ENCODE measurements around the gene MALT1.

MALT1 gene

DNA sequence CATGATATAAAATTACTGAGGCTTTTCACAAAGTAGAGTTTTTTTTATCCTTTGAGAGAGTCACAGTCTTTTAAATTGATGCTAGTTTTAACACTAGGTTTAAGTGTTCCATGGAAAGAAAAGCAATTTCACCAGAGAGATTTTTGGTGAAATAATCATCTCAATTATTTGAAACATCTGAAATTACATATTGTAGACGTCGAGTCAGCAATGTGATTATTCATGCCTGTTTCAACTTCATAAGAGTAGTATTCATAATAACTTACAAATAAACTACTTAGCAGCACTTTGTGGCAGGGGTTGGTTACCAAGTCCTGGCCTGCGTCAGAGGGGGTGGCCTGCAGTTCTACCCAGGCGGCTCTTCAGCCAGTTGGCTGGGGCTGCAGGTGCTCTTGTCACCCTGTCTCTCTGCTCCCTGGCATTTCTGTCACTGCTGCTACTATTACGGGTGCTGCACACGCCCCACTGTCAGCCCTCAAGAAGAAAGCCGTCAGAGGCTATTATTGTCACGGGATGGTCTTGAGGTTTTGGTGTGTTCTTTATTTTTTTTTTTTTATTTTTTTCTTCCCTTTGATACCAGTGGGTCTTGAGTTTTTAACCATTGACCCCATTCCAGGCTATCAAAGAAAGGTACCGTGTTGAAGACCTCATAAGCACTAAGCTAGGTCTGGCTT lies 50.4 kb downstream of the MALT1 start:
- H3K4me3 ChIP-seq (ENCODE audit: low read length) = no peak overlapping the region
- DNase-seq (ENCODE audit: low read depth) = no peak
- TF ChIP-seq, protein P1, sequence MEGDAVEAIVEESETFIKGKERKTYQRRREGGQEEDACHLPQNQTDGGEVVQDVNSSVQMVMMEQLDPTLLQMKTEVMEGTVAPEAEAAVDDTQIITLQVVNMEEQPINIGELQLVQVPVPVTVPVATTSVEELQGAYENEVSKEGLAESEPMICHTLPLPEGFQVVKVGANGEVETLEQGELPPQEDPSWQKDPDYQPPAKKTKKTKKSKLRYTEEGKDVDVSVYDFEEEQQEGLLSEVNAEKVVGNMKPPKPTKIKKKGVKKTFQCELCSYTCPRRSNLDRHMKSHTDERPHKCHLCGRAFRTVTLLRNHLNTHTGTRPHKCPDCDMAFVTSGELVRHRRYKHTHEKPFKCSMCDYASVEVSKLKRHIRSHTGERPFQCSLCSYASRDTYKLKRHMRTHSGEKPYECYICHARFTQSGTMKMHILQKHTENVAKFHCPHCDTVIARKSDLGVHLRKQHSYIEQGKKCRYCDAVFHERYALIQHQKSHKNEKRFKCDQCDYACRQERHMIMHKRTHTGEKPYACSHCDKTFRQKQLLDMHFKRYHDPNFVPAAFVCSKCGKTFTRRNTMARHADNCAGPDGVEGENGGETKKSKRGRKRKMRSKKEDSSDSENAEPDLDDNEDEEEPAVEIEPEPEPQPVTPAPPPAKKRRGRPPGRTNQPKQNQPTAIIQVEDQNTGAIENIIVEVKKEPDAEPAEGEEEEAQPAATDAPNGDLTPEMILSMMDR (conservative IDR thresholded peaks at IDR 0.05; ENCODE audit: low read depth, low read length) = no peak

DNA sequence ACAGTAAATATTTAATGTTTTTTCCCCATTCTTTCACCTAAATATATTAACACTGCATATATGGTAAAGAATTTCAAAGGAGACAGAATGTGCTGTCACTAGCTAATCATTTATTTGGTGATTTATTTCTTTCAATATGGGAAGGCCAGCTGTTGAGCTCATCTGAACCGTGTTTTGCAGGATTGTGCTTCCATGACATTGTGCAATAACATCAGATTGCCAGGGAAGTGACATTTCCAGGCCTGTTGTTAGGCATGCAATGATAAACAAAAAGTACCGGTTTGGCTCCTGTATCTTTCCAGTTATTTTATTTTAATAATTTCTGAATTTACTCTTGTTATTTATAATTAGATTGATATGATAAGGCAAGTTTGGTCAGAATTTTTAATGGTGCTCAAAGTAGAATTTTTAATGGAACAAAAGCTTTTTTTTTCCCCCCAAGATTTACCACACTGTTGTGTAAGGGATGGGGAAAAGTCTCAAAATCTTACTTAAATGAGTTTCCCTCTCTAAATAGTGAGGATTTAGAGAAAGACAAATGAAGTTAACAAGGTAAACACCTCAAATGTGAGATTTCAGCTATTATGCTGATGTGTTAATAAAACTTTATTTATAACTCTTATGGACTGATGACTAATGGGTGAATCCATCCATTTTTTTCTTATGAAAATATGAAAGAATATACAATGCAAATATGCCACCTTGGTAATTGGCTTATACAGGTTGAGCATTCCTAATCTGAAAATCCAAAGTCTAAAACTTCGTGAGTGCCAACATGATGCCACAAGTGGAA lies 52.7 kb downstream of the MALT1 start:
- DNase-seq (ENCODE audit: low read depth) = no peak
- TF ChIP-seq, protein P1 (conservative IDR thresholded peaks at IDR 0.05; ENCODE audit: low read depth, low read length) = no peak
- H3K4me3 ChIP-seq (ENCODE audit: low read length) = no peak overlapping the region

DNA sequence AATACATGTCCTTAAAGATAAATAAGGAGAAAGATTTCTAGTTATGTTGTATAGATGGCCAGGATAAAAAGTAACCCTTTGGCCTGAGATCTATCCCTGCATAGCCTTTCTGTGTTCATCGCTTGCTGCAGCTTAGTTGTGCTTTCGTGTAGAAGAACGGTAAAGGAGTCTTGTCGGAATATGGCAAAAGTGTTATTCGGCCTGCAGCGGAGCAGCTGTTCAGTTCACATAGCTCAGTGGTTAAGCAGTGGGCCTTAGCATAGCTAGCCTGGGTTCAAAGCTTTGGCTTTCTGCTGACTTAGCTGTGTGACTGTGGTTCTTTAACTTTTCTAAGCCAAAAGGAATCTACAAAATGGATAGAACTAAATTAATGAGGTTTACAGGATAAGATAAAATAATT lies 55.4 kb downstream of the MALT1 start:
- no peak overlapping the region for H3K4me3 ChIP-seq (ENCODE audit: low read length)
- TF ChIP-seq, protein P1 (conservative IDR thresholded peaks at IDR 0.05; ENCODE audit: low read depth, low read length) = no peak
- DNase-seq (ENCODE audit: low read depth) = no peak

DNA sequence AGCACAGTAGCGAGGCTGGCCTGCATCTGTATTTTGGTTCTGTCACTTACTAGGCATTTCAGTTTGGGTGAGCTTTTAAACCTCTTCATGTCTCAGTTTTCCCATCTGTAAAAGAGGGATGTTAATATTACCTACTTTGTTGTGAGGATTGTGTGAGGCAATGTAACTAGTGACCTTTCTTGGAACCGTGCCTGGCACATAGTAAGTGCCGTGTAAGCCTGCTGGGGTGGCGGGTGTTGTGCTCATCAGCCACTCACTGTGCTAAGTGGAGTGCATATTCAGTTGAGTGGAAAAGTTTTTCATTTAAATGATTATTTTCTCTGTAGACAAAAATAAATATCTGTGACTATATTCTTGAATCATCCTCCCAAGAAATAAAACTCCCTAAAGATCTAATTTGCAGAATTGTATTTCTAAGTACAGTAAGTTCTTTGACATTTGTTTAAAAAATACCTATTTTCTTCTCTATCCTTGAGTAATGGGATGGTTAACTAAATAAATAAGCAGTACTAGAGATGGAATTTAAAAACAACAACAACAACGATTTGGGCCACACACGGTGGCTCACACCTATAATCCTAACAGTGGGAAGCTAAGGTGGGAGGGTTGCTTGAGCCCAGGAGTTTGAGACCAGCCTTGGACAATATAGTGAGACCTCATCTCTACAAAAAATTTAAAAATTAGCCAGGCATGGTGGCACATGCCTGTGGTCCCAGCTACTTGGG lies 56.7 kb downstream of the MALT1 start:
- no peak for DNase-seq (ENCODE audit: low read depth)
- TF ChIP-seq, protein P1 (conservative IDR thresholded peaks at IDR 0.05; ENCODE audit: low read depth, low read length) = no peak
- H3K4me3 ChIP-seq (ENCODE audit: low read length) = no peak overlapping the region

DNA sequence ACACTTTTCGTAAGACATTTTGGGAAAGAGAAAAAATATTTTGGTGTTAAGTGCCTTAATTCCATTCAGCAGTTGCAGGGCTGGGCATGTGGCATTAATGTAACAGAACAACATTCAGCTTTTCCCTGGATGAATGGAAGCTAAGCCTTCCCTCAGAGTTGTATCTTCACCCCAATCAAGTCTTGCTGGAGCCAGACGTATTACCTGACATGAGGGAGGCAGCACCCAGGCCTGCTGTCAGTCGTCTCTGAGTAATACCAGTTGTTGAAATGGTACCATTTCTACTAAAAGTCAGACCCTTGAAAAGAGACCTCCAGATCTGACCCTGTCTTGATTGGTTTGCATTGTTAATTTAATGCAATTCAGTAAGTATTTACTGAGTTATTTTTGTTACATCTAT lies 57.5 kb downstream of the MALT1 start:
- no peak for DNase-seq (ENCODE audit: low read depth)
- TF ChIP-seq, protein P1 (conservative IDR thresholded peaks at IDR 0.05; ENCODE audit: low read depth, low read length) = no peak
- no peak overlapping the region for H3K4me3 ChIP-seq (ENCODE audit: low read length)

DNA sequence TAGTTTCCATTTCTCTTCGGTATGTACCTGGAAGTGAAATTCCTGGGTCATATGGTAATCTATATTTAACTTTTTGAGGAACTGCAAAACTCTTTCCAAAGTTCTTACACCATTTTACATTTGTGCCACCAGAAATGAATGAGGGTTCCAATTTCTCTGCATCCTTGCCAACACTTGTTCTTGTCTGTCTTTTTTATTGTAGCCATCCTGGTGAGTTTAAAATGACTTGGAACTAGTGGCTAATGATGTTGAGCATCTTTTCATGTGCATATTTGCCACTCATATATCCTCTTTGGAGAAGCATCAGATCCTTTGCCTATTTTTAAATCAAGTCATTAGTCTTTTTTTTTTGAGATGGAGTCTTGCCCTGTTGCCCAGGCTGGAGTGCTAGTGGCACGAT lies 59.4 kb downstream of the MALT1 start:
- no peak overlapping the region for H3K4me3 ChIP-seq (ENCODE audit: low read length)
- DNase-seq (ENCODE audit: low read depth) = no peak
- TF ChIP-seq, protein P1 (conservative IDR thresholded peaks at IDR 0.05; ENCODE audit: low read depth, low read length) = no peak

Data from retinal pigment epithelial cell (primary cell).